GM12878 (cell line): ENCODE measurements around the gene PPP1R14D. TPM values are rescaled to one million over a fixed set of nuclear protein-coding genes. Genes with fewer than 3 reads are reported as not detected.

Source experiments
- ATAC-seq: fragments of 200-7000 bp; cut with Tn5 transposase; 3 replicates; pipeline ENCODE4 v1.9.1; 2020; ENCODE audit warnings: mild to moderate bottlenecking, moderate library complexity
- BruUV-seq: library from RNA; stranded (reverse); fragments of 400-500 nt; replicated peaks from 2 replicates; lab custom pipeline; 2021; lab: Mats Ljungman, UMichigan
- CTCF ChIA-PET: fragments of 300-600 bp; sonication (Branson Sonifier 250); formaldehyde crosslinking; extraction: SDS; loops from one replicate; lab custom pipeline; 2021; ENCODE audit warnings: inconsistent platforms; lab: Yijun Ruan, JAX
- POLR2A ChIA-PET: fragments of 350-600 bp; formaldehyde crosslinking; extraction: SDS; loops from one replicate; lab custom pipeline; 2021; ENCODE audit warnings: inconsistent platforms; lab: Charles Lee
- RAD21 ChIA-PET: fragments of 300-600 bp; sonication (Branson Sonifier 250); formaldehyde crosslinking; loops from one replicate; lab custom pipeline; 2023; ENCODE audit warnings: antibody characterized with exemption; ENCODE audit not compliant: unreplicated experiment; lab: Charles Lee
- SMC1A ChIA-PET: fragments of 300-600 bp; sonication (Branson Sonifier 250); formaldehyde crosslinking; loops from one replicate; lab custom pipeline; 2023; ENCODE audit not compliant: unreplicated experiment, uncharacterized antibody; lab: Charles Lee
- DNase-seq: peaks from one replicate; pipeline ENCODE4 v3.0.0-alpha.2; 2011; ENCODE audit warnings: low read depth, low spot score
- FAIRE-seq: peaks from 3 replicates; lab custom pipeline; 2011; peaks lifted over from hg19 to GRCh38; lab: Jason Lieb, UNC
- H2AFZ ChIP-seq: 2 replicates; pipeline ENCODE4 v1.6.0; 2011; ENCODE audit warnings: low read depth, low read length, control low read depth; ENCODE audit not compliant: control insufficient read depth
- H3K27ac ChIP-seq: 2 replicates; pipeline ENCODE4 v1.5.1; 2011; ENCODE audit warnings: control low read depth; ENCODE audit not compliant: control insufficient read depth, insufficient read depth
- H3K27me3 ChIP-seq, 2 experiments: replicated peaks in 1 of 2; 2 replicates each; pipeline versions ENCODE4 v1.6.0 to v1.6.1; 2011; ENCODE audit warnings: low read length in 1 of 2; ENCODE audit not compliant: control insufficient read depth in 2 of 2, insufficient read depth in 2 of 2
- H3K36me3 ChIP-seq, 2 experiments: 2 replicates each; pipeline ENCODE4 v1.5.1; 2011; ENCODE audit warnings: low read length in 1 of 2; ENCODE audit not compliant: control insufficient read depth in 2 of 2, insufficient read depth in 2 of 2
- H3K4me1 ChIP-seq: 2 replicates; pipeline ENCODE4 v1.6.1; 2011; ENCODE audit warnings: mild to moderate bottlenecking, low read length, moderate library complexity, mixed read lengths; ENCODE audit not compliant: control insufficient read depth, insufficient read depth
- H3K4me2 ChIP-seq: 2 replicates; pipeline ENCODE4 v1.6.0; 2011; ENCODE audit warnings: control low read depth; ENCODE audit not compliant: control insufficient read depth, insufficient read depth
- H3K4me3 ChIP-seq: fragments of 200-600 bp; sonication (generic); 2 replicates; pipeline ENCODE4 v1.5.1; 2016
- H3K79me2 ChIP-seq: 2 replicates; pipeline ENCODE4 v1.6.0; 2011; ENCODE audit warnings: low read length; ENCODE audit not compliant: control insufficient read depth, insufficient read depth
- H3K9ac ChIP-seq: 2 replicates; pipeline ENCODE4 v1.8.0; 2011; ENCODE audit warnings: low read length, control low read depth, mixed read lengths; ENCODE audit not compliant: control insufficient read depth, insufficient read depth
- H3K9me3 ChIP-seq: replicated peaks from 3 replicates; pipeline ENCODE4 v1.5.1; 2011; ENCODE audit warnings: mild to moderate bottlenecking, low read length; ENCODE audit not compliant: control insufficient read depth, insufficient read depth
- H4K20me1 ChIP-seq: 2 replicates; pipeline ENCODE4 v1.6.0; 2011; ENCODE audit not compliant: control insufficient read depth, insufficient read depth
- DPF2 ChIP-seq: fragments of 450-650 bp; IDR thresholded peaks from 2 replicates; pipeline ENCODE4 v1.6.1; 2017; ENCODE audit warnings: mild to moderate bottlenecking
- E4F1 ChIP-seq: fragments of 450-650 bp; IDR thresholded peaks from 2 replicates; pipeline ENCODE4 v1.6.1; 2018; ENCODE audit warnings: borderline replicate concordance, mild to moderate bottlenecking; ENCODE audit not compliant: partially characterized antibody
- ELK1 ChIP-seq: IDR thresholded peaks from 2 replicates; pipeline ENCODE4 v1.6.1; 2012; ENCODE audit warnings: low read depth, low read length, improper control_type of control experiment
- IRF4 ChIP-seq: IDR thresholded peaks from 2 replicates; pipeline ENCODE4 v1.6.1; 2011; ENCODE audit warnings: low read depth, low read length
- SUPT20H ChIP-seq: IDR thresholded peaks from 2 replicates; pipeline ENCODE4 v1.6.1; 2011; ENCODE audit warnings: low read depth, mild to moderate bottlenecking, low read length, moderate library complexity, borderline replicate concordance; ENCODE audit not compliant: control insufficient read depth
- TAF1 ChIP-seq: IDR thresholded peaks from 2 replicates; pipeline ENCODE4 v1.6.1; 2011; ENCODE audit warnings: mild to moderate bottlenecking, low read depth, low read length, borderline replicate concordance
- WGBS: methylation state at CpG from one replicate; pipeline ENCODE4 v1.1.6; 2016; ENCODE audit warnings: low lambda C conversion rate; ENCODE audit not compliant: insufficient replicate concordance, insufficient coverage; ENCODE audit errors: missing lambda C conversion rate; 5-methylcytosine and 5-hydroxymethylcytosine counted together
- in situ Hi-C: fragments of 300-500 bp; cut with MboI; formaldehyde crosslinking; loops from 9 replicates; pipeline ENCODE4 v1.14.3; 2018; ENCODE audit warnings: mixed read lengths
- intact Hi-C: fragments of 100-400 bp; cut with micrococcal nuclease; formaldehyde crosslinking; loops from one replicate; pipeline ENCODE4 v1.14.2; 2022; ENCODE audit not compliant: unreplicated experiment
- polyA plus RNA-seq, 11 experiments: library from polyadenylated mRNA; depleted of rRNA in 4 of 11; unstranded in 6 of 11; stranded (reverse) in 5 of 11; fragments of >200 nt; fragmentation: Nextera tagmentation in 4 of 11; fragmentation: Illumina TruSeq in 1 of 11; extraction: Ambion mirVana in 4 of 11; extraction: Trizol in 1 of 11; gene quantifications; 1 replicate in 1 of 11; 2 replicates in 10 of 11; pipeline versions ENCODE4 v1.2.1 to v1.2.3, GENCODE V29; 2011 to 2016; ENCODE audit warnings: inconsistent platforms in 2 of 11, missing spikeins in 2 of 11, low read depth in 1 of 11
- total RNA-seq, 4 experiments: library from RNA; depleted of rRNA in 3 of 4; stranded (reverse); fragments of >200 nt in 3 of 4; fragmentation: Illumina TruSeq in 1 of 4; extraction: Trizol in 1 of 4; gene quantifications; 2 replicates each; pipeline versions ENCODE4 v1.2.1 to v1.2.3, GENCODE V29; 2013 to 2021
- TF ChIP-seq, protein P1 (sequence below): IDR thresholded peaks from 2 replicates; pipeline ENCODE4 v1.6.1; 2012; ENCODE audit warnings: mild to moderate bottlenecking, low read depth, low read length
- TF ChIP-seq, protein P2 (sequence below): fragments of 450-650 bp; formaldehyde crosslinking; IDR thresholded peaks from 2 replicates; pipeline ENCODE4 v1.4.0; 2020; ENCODE audit warnings: mild to moderate bottlenecking, moderate library complexity

Gene PPP1R14D
- total and polyA plus RNA-seq, 10 of the 15 experiments (the other 5 are each of a cell fraction or from before 2014, with no cell fraction given), result 0.10 TPM; not detected in 9

DNA sequence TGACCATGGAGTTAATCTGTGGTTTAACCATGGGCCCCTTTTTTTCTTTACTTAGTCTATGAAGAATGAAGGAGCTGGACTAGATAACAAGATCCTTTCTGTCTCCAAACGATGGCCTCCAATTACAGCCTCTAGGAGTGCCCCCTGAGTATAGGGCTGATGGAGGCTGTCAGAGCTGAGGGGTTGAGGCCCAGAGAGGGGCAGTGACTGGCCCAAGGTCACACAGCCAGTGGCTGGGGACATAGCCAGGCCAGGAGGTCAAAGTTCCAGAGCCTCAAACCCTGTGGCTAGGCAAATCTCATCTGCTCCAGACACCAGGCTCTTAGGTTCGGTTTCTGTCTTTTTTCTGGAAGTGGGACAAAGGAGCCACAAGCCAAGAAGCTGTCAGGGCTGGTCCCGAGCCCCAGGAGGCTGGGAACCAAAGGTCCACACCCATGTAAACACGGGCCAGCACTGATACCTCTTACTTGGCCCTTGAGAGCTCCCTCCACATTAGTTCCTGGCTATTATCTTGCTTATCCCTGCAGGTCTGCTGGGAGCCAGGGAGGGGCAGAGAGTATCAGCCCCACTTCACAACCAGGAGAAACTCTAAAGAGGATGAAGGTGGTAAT lies 35.3 kb upstream of the PPP1R14D start:
- H3K4me1 ChIP-seq, result peaks cover 4% of the 10 kb centered on the region; the same call in 1 of the 2 replicates
- H3K36me3 ChIP-seq, result no peaks in the 10 kb centered on the region
- DNase-seq, result no peak
- SMC1A ChIA-PET, result interaction anchor here (1.1 to 8.5 kb wide), 3 partner anchors 9 to 31 kb away, joined by 3 to 290 read pairs (median 144); partner anchors contain the start of genes RHOV and VPS18
- CTCF ChIA-PET, result no interaction called here
- intact Hi-C loops, result no loop called here
- no peak overlapping the region for H2AFZ ChIP-seq
- H3K9me3 ChIP-seq, result no peaks in the 10 kb centered on the region
- no peak overlapping the region for H3K4me3 ChIP-seq
- no peaks in the 10 kb centered on the region for H4K20me1 ChIP-seq
- POLR2A ChIA-PET, result interaction anchor here (0.6 kb wide), 1 partner anchor 274 kb away, joined by 4 read pairs; no protein-coding TSS in a partner anchor
- no TSS peak for BruUV-seq
- H3K27me3 ChIP-seq, result no peaks in the 10 kb centered on the region
- no peak overlapping the region for H3K27ac ChIP-seq
- no peak overlapping the region for H3K9ac ChIP-seq
- ATAC-seq, result no peak
- H3K4me2 ChIP-seq, result no peak overlapping the region
- in situ Hi-C loops, result no loop called here
- WGBS, result 32% methylated on average over 4 of the region's 4 CpGs
- RAD21 ChIA-PET, result interaction anchor here (0.5 kb wide), 1 partner anchor 369 kb away, joined by 3 read pairs; no protein-coding TSS in a partner anchor
- no peak for FAIRE-seq
- H3K79me2 ChIP-seq, result no peaks in the 10 kb centered on the region
- TF ChIP-seq ELK1, result no peak
- TF ChIP-seq E4F1, result no peak
- TF ChIP-seq, protein P1, sequence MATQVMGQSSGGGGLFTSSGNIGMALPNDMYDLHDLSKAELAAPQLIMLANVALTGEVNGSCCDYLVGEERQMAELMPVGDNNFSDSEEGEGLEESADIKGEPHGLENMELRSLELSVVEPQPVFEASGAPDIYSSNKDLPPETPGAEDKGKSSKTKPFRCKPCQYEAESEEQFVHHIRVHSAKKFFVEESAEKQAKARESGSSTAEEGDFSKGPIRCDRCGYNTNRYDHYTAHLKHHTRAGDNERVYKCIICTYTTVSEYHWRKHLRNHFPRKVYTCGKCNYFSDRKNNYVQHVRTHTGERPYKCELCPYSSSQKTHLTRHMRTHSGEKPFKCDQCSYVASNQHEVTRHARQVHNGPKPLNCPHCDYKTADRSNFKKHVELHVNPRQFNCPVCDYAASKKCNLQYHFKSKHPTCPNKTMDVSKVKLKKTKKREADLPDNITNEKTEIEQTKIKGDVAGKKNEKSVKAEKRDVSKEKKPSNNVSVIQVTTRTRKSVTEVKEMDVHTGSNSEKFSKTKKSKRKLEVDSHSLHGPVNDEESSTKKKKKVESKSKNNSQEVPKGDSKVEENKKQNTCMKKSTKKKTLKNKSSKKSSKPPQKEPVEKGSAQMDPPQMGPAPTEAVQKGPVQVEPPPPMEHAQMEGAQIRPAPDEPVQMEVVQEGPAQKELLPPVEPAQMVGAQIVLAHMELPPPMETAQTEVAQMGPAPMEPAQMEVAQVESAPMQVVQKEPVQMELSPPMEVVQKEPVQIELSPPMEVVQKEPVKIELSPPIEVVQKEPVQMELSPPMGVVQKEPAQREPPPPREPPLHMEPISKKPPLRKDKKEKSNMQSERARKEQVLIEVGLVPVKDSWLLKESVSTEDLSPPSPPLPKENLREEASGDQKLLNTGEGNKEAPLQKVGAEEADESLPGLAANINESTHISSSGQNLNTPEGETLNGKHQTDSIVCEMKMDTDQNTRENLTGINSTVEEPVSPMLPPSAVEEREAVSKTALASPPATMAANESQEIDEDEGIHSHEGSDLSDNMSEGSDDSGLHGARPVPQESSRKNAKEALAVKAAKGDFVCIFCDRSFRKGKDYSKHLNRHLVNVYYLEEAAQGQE, result no peak
- TF ChIP-seq, protein P2, sequence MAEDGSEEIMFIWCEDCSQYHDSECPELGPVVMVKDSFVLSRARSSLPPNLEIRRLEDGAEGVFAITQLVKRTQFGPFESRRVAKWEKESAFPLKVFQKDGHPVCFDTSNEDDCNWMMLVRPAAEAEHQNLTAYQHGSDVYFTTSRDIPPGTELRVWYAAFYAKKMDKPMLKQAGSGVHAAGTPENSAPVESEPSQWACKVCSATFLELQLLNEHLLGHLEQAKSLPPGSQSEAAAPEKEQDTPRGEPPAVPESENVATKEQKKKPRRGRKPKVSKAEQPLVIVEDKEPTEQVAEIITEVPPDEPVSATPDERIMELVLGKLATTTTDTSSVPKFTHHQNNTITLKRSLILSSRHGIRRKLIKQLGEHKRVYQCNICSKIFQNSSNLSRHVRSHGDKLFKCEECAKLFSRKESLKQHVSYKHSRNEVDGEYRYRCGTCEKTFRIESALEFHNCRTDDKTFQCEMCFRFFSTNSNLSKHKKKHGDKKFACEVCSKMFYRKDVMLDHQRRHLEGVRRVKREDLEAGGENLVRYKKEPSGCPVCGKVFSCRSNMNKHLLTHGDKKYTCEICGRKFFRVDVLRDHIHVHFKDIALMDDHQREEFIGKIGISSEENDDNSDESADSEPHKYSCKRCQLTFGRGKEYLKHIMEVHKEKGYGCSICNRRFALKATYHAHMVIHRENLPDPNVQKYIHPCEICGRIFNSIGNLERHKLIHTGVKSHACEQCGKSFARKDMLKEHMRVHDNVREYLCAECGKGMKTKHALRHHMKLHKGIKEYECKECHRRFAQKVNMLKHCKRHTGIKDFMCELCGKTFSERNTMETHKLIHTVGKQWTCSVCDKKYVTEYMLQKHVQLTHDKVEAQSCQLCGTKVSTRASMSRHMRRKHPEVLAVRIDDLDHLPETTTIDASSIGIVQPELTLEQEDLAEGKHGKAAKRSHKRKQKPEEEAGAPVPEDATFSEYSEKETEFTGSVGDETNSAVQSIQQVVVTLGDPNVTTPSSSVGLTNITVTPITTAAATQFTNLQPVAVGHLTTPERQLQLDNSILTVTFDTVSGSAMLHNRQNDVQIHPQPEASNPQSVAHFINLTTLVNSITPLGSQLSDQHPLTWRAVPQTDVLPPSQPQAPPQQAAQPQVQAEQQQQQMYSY (CRISPR knock-in tag), result no peak
- TF ChIP-seq TAF1, result no peak
- no peak for TF ChIP-seq IRF4
- TF ChIP-seq SUPT20H, result no peak
- no peak for TF ChIP-seq DPF2
